HG03442 (cell line): ENCODE data around the gene SHB.

Experiments used
- ATAC-seq: cut with Tn5 transposase; IDR thresholded peaks from one replicate; pipeline ENCODE4 v1.9.1; 2021; ENCODE audit warnings: mild to moderate bottlenecking, moderate library complexity; ENCODE audit not compliant: unreplicated experiment

Gene SHB

GRCh38 chr9:37956904-37957663, 111.9 kb downstream of the SHB start:
- ATAC-seq = no peak

- ATAC-seq = no peak
These were observed 112.6 kb downstream of the SHB start for GRCh38 chr9:37956423-37956820.

GRCh38 chr9:37955781-37956422, 113.1 kb downstream of the SHB start:
- ATAC-seq = no peak

GRCh38 chr9:37954581-37954981, 114.4 kb downstream of the SHB start:
- ATAC-seq = peak; percentile 29

GRCh38 chr9:37953775-37954437, 115.1 kb downstream of the SHB start:
- ATAC-seq = peak; percentile 63

DNA sequence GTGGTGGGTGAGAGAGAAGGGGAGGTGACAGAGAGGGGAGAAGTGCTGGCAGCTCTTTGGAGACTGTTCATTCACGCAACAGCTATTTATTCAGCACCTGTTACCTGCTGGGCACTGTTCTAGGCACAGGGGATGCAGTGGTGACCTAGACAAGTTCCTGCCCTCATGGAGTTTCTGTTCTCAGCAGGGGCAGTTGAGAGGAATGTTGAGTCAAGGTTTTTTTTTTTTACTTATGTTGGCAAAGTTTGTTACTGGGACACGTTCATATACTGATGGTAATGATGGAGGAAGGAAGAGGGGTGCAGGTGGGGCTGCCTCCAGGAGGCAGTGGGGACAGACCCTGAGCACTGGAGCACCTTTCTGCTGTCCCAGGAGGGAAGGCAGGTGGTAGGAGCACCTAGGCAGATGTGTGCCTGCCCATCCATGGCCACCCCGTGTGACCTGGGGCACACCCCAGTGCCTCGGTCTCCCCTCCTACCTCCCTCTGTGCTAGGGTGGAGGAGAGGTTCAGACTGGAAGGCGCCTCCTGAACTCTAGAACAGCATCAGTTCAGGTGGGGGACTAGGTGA, 115.7 kb downstream of the SHB start:
- ATAC-seq = no peak

GRCh38 chr9:37952731-37953130, 116.3 kb downstream of the SHB start:
- no peak for ATAC-seq

DNA sequence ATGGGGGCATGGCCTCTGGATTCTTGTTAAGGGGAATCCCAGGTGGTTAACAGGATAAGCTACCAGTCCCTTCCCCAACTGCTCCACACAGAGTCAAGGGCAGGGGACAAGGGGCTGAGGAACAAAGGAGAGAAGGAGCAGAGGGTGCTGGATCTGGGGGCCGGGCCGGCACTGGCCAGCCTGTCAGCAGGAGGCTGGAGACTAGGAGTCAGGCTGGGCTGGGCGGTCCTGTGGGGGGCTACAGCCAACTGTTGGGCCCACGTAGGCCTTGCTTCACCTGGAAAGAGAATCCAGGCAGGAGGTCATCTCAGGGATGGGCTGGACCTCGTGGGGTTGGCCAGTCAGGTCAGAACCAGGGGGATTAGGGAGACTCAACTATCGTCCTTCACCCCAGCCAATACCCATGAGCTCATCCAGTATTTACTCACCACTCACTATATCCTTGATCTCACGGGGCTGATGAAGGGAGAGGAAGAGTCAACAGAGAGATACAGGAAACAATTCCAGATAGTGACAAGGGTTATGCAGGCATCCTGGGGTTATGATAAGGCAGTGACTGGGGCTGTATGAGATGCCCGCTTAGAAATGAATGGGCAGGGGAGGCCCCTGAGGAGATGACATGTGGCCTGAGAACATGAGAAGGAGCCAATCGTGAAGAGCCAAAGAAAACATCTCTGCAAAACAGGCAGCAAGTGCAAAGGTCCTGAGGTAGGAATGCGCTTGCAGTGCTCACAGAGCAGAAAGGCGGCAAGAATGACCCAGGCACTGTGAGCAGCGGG, 117.2 kb downstream of the SHB start:
- no peak for ATAC-seq

DNA sequence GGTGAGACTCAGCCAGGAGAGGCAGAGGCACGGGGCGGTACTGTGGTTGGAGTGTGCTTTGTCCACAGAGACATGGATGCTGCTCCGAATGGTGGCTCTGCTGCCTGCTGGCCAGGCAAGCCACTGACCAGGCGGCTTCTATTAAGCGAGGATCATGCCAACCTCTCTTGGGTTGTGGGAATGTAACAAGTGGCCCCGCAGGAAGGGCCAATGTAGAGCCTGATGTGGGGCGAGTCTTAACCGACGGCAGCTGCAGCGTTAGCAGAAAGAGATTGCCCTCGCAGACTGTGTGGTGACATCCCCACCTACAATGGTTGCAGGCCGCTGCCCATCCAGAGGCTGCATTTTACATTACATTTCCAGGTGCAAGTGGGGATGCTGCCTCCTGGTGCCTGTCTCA, 118.5 kb downstream of the SHB start:
- ATAC-seq = no peak

DNA sequence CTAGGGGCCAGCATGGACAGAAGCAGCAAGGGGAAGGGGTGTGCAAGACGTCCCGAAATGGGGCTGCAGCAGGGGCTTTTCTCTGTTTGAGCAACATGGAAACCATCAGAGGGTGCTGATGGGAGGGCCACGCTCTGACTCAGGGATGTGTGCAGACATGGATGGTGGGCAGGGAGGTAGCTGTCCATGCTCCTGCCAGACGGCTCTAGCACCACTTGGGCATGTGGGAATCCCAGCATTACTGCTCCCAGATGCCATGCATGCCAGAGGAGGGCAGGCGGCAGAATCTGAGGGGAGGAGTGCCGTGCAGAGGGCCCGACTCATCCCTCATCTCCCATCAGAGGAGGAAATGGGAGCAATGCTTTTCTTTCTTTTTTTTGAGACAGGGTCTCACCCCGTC, 119.5 kb downstream of the SHB start:
- no peak for ATAC-seq

- ATAC-seq = no peak
These were observed 120.5 kb downstream of the SHB start for GRCh38 chr9:37948417-37948980.

GRCh38 chr9:37947977-37948376, 121.0 kb downstream of the SHB start:
- ATAC-seq = no peak

DNA sequence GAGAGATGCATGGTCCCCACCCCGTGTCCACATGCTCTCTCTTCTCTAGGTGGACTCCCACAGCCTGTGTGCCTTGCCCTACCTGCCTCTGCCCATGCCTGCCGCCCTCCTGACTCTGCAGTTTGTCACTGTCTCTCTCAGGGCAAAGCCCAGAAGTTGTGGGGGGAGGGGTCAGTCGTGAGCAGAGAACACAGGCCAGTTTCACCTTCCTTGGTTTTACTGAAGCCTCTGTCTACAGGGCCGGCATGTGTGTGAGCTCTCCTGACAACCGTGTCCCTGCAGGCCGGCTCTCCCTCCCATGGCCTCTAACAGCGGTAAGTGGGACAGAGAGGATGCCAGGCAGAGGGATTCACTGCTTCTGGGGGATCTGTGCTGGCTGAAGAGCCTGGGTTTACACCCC, 121.6 kb downstream of the SHB start:
- ATAC-seq = no peak

DNA sequence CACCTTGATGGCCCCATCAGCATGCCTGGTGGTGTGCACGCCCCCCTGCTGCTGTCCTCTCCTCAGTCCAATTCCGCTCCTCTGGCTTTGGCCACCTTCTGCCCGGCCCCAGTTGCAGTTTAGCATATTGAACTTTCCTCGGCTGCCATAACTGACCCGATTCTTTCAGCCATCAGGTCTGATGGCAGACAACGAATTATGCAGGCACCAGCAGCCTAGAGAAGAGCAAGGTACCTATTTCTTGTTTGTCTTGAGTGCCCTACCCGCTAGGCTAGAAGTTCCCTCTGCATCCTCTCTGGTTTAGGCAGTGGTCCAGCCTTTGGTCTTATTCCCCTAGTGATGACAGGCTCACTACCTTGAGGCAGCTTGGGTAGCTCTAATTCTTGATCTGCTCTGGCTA, 122.1 kb downstream of the SHB start:
- no peak for ATAC-seq

- no peak for ATAC-seq
These were observed 123.0 kb downstream of the SHB start for GRCh38 chr9:37946041-37946440.

DNA sequence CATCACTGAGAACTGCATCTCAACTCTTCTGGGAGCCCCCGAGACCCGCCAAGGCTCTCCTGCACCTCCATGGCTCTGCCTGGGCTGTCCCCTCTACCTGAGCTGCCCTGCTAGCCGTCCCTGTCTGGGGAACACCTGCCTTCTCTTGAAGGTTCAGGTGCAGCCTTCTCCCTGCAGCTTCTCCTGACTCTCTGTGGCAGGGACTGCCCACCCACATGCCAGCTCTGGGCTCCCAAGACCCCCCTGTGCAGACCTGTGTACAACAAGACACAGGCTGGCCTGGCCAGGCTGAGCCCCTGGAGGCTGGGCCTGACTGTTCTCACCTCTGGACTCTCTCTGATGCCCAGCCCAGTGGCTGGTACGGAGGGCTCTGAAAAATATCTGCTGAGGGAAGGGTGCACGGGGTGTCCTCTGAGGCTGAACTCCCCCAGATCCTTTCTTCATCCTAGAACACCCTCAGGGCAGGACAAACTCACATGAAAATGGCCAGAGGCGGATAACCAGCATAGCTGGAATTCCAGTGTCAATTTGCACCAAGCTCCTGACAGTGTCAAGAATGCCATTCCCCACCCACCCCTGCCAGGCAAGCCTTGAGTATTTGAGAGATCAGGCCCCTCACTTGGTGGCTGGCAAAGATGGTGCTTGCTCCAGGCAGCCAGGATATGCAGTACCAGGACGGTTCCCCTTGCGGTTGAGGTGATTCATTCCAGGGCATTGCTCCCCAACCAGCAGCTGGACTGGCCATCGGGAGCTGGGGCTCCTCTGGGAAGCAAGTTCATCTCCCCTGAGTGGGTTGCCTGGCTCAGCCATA, 124.2 kb downstream of the SHB start:
- no peak for ATAC-seq

DNA sequence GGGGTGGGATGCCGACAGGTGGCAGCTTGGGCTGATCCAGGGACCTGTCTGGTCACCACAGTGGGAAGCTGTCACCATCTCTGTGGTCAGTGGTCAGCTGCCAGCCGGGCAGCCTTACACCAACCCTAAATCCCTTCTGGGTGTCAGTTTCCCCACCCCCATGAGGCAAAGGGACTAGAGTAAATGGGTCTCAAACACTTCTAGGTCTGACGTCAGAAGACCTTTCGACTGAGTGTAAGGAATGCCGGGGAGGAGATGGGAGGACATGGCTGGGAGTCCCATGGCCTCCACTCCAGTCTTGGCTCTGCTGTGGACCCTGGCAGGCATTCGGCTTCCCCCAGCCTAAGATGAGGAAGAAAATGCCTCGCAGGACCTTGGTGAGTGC, 124.8 kb downstream of the SHB start:
- ATAC-seq = no peak

- no peak for ATAC-seq
These were observed 125.4 kb downstream of the SHB start for GRCh38 chr9:37943345-37944265.
